HG03439 (cell line): Measurements from ENCODE around the gene CCL21.
"Not testable (repeated sequence)": the region's sequence is repeated elsewhere in the genome, so short reads cannot be mapped to it uniquely, and the experiment has no call there.

ENCODE experiments used
- ATAC-seq: cut with Tn5 transposase; IDR thresholded peaks from one replicate; pipeline ENCODE4 v1.9.1; 2021; ENCODE audit warnings: mild to moderate bottlenecking, moderate library complexity; ENCODE audit not compliant: unreplicated experiment

The CCL21 gene

GRCh38 chr9:34710023-34710422 is at the start of gene CCL21:
Gene CCL21 (minus strand): TSS chr9:34710136. CDS start chr9:34710066, 70 bp downstream.
- no peak for ATAC-seq

GRCh38 chr9:34759432-34760134 is 49.6 kb upstream of the CCL21 start:
- ATAC-seq, result no peak

- not testable (repeated sequence) for ATAC-seq
These were observed 40.4 kb upstream of the CCL21 start for GRCh38 chr9:34750320-34750719.

GRCh38 chr9:34746526-34746925 is 36.6 kb upstream of the CCL21 start:
- ATAC-seq, result no peak

GRCh38 chr9:34744295-34745221 is 34.6 kb upstream of the CCL21 start:
- ATAC-seq, result no peak

GRCh38 chr9:34742710-34743109 is 32.8 kb upstream of the CCL21 start:
- no peak for ATAC-seq

- ATAC-seq, result no peak
These were observed 31.7 kb upstream of the CCL21 start for GRCh38 chr9:34741628-34742027.

GRCh38 chr9:34740176-34740575 is 30.2 kb upstream of the CCL21 start:
- ATAC-seq, result not testable (repeated sequence)

- no peak for ATAC-seq
These were observed 27.8 kb upstream of the CCL21 start for GRCh38 chr9:34737677-34738260.

- ATAC-seq, result no peak
These were observed 24.8 kb upstream of the CCL21 start for GRCh38 chr9:34734720-34735119.

- no peak for ATAC-seq
These were observed 22.9 kb upstream of the CCL21 start for GRCh38 chr9:34732886-34733285.

- ATAC-seq, result no peak
These were observed 22.5 kb upstream of the CCL21 start for GRCh38 chr9:34732478-34732877.

GRCh38 chr9:34723141-34723540 is 13.2 kb upstream of the CCL21 start:
- ATAC-seq, result no peak

- not testable (repeated sequence) for ATAC-seq
These were observed 9.8 kb upstream of the CCL21 start for GRCh38 chr9:34719769-34720025.

- ATAC-seq, result no peak
These were observed 9.3 kb upstream of the CCL21 start for GRCh38 chr9:34719021-34719768.

- ATAC-seq, result no peak
These were observed 8.2 kb upstream of the CCL21 start for GRCh38 chr9:34717996-34718614.

GRCh38 chr9:34716711-34717110 is 6.8 kb upstream of the CCL21 start:
- ATAC-seq, result no peak

GRCh38 chr9:34715639-34716215 is 5.8 kb upstream of the CCL21 start:
- no peak for ATAC-seq

GRCh38 chr9:34714007-34714406 is 4.1 kb upstream of the CCL21 start:
- no peak for ATAC-seq

GRCh38 chr9:34712140-34712539 is 2.2 kb upstream of the CCL21 start:
- no peak for ATAC-seq
